Right atrium auricular region (tissue), 2 donors: ENCODE measurements around the gene TRMU. TPM values are rescaled to one million over a fixed set of nuclear protein-coding genes. Genes with fewer than 3 reads are reported as not detected.

Source experiments
- DNase-seq: peaks from one replicate; pipeline ENCODE4 v3.0.0-alpha.2; 2019; ENCODE audit warnings: low spot score
- H3K27ac ChIP-seq, 2 donors: fragments of 200-600 bp; sonication (generic); 1 replicate in 1 of 2; 2 replicates in 1 of 2; pipeline ENCODE4 v1.5.1; 2016 to 2019
- H3K27me3 ChIP-seq, 2 donors: fragments of 200-600 bp; sonication (generic); one replicate each; pipeline versions ENCODE4 v1.5.1 to v1.6.0; 2017 to 2019
- H3K36me3 ChIP-seq: fragments of 200-600 bp; sonication (generic); one replicate; pipeline ENCODE4 v1.5.1; 2016
- H3K4me1 ChIP-seq, 2 donors: fragments of 200-600 bp; sonication (generic); one replicate each; pipeline versions ENCODE4 v1.5.1 to v1.6.0; 2017 to 2019
- H3K4me3 ChIP-seq, 2 donors: fragments of 200-600 bp; sonication (generic); 1 replicate in 1 of 2; 2 replicates in 1 of 2; pipeline ENCODE4 v1.5.1; 2017 to 2019; ENCODE audit warnings: mild to moderate bottlenecking in 1 of 2, moderate library complexity in 1 of 2
- H3K9me3 ChIP-seq, 2 donors: fragments of 200-600 bp; sonication (generic); one replicate each; pipeline ENCODE4 v1.5.1; 2019
- CTCF ChIP-seq, 2 donors: fragments of 200-600 bp; sonication (generic); IDR thresholded peaks; one replicate each; pipeline ENCODE4 v1.5.1; 2019; ENCODE audit warnings: antibody characterized with exemption in 2 of 2
- total RNA-seq, 2 donors: library from RNA; depleted of rRNA; stranded (reverse); fragments of >200 nt; gene quantifications; one replicate each; pipeline ENCODE4 v1.1.0, GENCODE V29; 2016

Gene TRMU
- total RNA-seq, 2 donors from 2014 or later, result 22.2 to 22.4 TPM

- peak; percentile 67 for DNase-seq
- Histone ChIP-seq H3K27me3 (no peaks in the 10 kb centered on the region), H3K27ac (peak overlapping the region; percentile 84 to 87), H3K9me3 (no peaks in the 10 kb centered on the region), H3K36me3 (peaks cover 80% of the 10 kb centered on the region), H3K4me1 (peaks cover 0 to 50% of the 10 kb centered on the region in 2 donors), H3K4me3 (no peak overlapping the region)
- no peak for TF ChIP-seq CTCF (IDR thresholded peaks at IDR 0.05)
Observed at GRCh38 chr22:46352691-46353386, 17.3 kb downstream of the TRMU start.

GRCh38 chr22:46353483-46354105, 18.1 kb downstream of the TRMU start:
- TF ChIP-seq CTCF (IDR thresholded peaks at IDR 0.05), result no peak
- Histone ChIP-seq H3K9me3 (no peaks in the 10 kb centered on the region), H3K4me1 (peaks cover 0 to 45% of the 10 kb centered on the region in 2 donors), H3K36me3 (peaks cover 73% of the 10 kb centered on the region), H3K27ac (peak overlapping the region; percentile 84 to 87), H3K27me3 (no peaks in the 10 kb centered on the region), H3K4me3 (no peak overlapping the region)
- no peak for DNase-seq

- Histone ChIP-seq H3K4me3 (no peak overlapping the region), H3K9me3 (no peaks in the 10 kb centered on the region), H3K4me1 (peaks cover 0 to 37% of the 10 kb centered on the region in 2 donors), H3K27ac (peak overlapping the region; percentile 84 to 87), H3K36me3 (peaks cover 73% of the 10 kb centered on the region), H3K27me3 (no peaks in the 10 kb centered on the region)
- TF ChIP-seq CTCF (IDR thresholded peaks at IDR 0.05), result no peak
- no peak for DNase-seq
Observed at GRCh38 chr22:46354176-46354992, 18.9 kb downstream of the TRMU start.

GRCh38 chr22:46354993-46355305, 19.4 kb downstream of the TRMU start:
- Histone ChIP-seq H3K9me3 (no peaks in the 10 kb centered on the region), H3K4me3 (no peak overlapping the region), H3K36me3 (peaks cover 73% of the 10 kb centered on the region), H3K27me3 (no peaks in the 10 kb centered on the region), H3K4me1 (peaks cover 0 to 32% of the 10 kb centered on the region in 2 donors), H3K27ac (peak overlapping the region; percentile 84 to 87)
- DNase-seq, result no peak
- TF ChIP-seq CTCF (IDR thresholded peaks at IDR 0.05), result no peak

GRCh38 chr22:46355369-46355995, 20.0 kb downstream of the TRMU start:
- peaks cover 69% of the 10 kb centered on the region for H3K36me3 ChIP-seq

More at GRCh38 chr22:46355369-46355995, 20.0 kb downstream of the TRMU start:
- H3K27me3 ChIP-seq, result no peaks in the 10 kb centered on the region
- peaks cover 0 to 32% of the 10 kb centered on the region in 2 donors for H3K4me1 ChIP-seq
- H3K27ac ChIP-seq, result peak overlapping the region in 1 of 2 donors; percentile 31
- peak; percentile 45 to 85 for TF ChIP-seq CTCF (IDR thresholded peaks at IDR 0.05)
- no peak for DNase-seq
- no peaks in the 10 kb centered on the region for H3K9me3 ChIP-seq
- no peak overlapping the region for H3K4me3 ChIP-seq
